NT2/D1 (cell line): ENCODE data around the gene CBX8.

Experiments
- DNase-seq: peaks from one replicate; pipeline ENCODE4 v3.0.0-alpha.2; 2011; ENCODE audit warnings: low read depth, low spot score
- H3K27me3 ChIP-seq: 2 replicates; pipeline ENCODE4 v1.6.0; 2011; ENCODE audit warnings: mild to moderate bottlenecking; ENCODE audit not compliant: insufficient read length, insufficient read depth
- H3K36me3 ChIP-seq: 2 replicates; pipeline ENCODE4 v1.6.1; 2011; ENCODE audit warnings: mild to moderate bottlenecking, low read length, mixed read lengths; ENCODE audit not compliant: insufficient read depth, insufficient read length
- H3K4me1 ChIP-seq: 2 replicates; pipeline ENCODE4 v1.5.1; 2011; ENCODE audit not compliant: insufficient read depth, insufficient read length
- H3K4me3 ChIP-seq: 2 replicates; pipeline ENCODE4 v1.5.1; 2011; ENCODE audit warnings: low read depth; ENCODE audit not compliant: insufficient read length
- H3K9ac ChIP-seq: 2 replicates; pipeline ENCODE4 v1.6.0; 2011; ENCODE audit warnings: low read depth; ENCODE audit not compliant: insufficient read length
- H3K9me3 ChIP-seq: 2 replicates; pipeline ENCODE4 v1.5.1; 2011; ENCODE audit warnings: mild to moderate bottlenecking, low read length; ENCODE audit not compliant: insufficient read depth
- SUZ12 ChIP-seq: IDR thresholded peaks from 2 replicates; pipeline ENCODE4 v1.6.1; 2011; ENCODE audit not compliant: insufficient read length, insufficient read depth; ENCODE audit errors: extremely low read depth
- YY1 ChIP-seq: IDR thresholded peaks from 2 replicates; pipeline ENCODE4 v1.6.1; 2011; ENCODE audit not compliant: insufficient read length, insufficient read depth
- ZNF274 ChIP-seq: IDR thresholded peaks from 2 replicates; pipeline ENCODE4 v1.6.1; 2011; ENCODE audit warnings: mild to moderate bottlenecking, low read depth, low read length

The CBX8 gene

DNA sequence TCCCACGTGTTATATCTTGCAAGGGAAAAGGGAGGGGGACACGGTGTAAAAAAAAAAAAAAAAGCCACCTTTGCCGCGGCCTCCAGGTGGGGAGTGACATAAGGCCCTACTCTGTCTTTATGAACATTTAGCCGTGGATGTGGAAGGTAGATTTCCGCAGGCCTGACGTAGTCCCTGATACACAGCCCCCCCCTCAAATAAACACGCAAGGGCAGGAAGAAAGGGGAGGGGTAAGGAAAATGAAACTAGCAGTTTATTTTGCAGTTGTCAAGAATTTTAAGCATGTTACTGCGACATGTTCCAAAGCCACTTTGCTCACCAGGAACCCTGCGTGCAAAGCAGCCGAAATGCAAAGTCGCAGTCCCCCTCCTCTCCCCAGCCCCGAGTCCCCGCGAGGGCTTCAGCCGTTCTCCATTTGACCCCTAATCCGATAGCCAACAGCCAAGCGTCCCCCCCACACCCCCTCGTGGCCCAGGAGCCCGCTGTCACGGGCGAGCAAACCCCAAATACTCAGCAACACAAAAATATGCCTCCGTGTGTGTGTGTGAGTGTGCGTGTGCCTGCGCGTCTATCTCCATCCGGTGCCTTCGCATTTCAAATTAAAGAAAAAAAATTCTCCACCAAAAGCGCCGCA lies 41.1 kb upstream of the CBX8 start:
- peaks cover 20% of the 10 kb centered on the region for H3K36me3 ChIP-seq
- no peak for DNase-seq
- H3K9ac ChIP-seq, result peak overlapping the region; percentile 80

DNA sequence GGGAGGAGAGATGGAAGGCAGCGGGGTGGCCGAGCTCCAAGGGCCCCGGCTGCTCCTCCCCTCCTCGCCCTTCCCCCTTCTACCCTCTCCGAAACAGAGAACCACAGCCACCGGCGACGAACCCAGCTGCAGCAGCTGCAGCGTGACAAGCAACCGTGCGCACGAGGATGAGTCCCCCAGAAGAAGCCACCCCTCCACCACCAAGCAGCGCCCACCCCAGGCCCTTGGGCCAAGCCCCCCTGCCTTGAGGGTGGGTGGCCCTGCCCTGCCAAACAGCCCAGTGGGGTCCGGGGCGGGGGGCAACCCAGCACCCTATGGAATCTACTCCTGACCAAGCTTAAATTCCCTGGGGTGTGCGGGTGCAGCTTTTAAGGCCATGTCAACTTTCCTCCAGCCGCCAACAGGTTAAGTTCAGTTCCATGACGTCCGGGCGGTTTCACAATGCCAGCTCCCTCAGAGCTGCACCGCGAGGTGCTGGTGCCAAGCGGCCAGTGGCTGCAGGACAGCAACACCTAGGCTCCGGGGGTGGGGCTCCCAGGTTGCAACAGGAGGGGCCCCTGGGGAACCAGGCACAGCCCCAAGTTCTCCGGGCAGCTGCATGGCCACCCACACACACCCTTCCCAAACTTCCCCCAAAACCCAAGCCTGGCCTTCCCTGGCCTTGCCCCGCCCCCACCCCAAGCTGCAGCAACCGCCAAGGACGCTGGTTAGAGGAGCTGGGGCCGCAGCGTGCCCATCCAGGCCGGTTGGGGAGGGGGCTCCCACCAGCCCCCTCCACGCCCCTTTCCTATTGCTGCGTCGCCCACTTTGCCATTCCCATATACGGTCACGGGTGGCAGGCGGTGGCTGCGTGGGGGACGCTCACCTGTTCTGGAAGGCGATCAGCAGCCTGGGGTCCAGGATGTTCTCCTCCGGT lies 40.4 kb upstream of the CBX8 start:
- peaks cover 27% of the 10 kb centered on the region for H3K4me1 ChIP-seq

More for the DNA sequence above, 41.1 kb upstream of the CBX8 start:
- Histone ChIP-seq H3K27me3 (peaks cover 39% of the 10 kb centered on the region), H3K4me1 (peaks cover 27% of the 10 kb centered on the region), H3K4me3 (peak overlapping the region; percentile 78), H3K9me3 (peaks cover 8% of the 10 kb centered on the region; the same call in 1 of the 2 replicates)
- TF ChIP-seq SUZ12 (no peak), YY1 (no peak), ZNF274 (no peak)

DNA sequence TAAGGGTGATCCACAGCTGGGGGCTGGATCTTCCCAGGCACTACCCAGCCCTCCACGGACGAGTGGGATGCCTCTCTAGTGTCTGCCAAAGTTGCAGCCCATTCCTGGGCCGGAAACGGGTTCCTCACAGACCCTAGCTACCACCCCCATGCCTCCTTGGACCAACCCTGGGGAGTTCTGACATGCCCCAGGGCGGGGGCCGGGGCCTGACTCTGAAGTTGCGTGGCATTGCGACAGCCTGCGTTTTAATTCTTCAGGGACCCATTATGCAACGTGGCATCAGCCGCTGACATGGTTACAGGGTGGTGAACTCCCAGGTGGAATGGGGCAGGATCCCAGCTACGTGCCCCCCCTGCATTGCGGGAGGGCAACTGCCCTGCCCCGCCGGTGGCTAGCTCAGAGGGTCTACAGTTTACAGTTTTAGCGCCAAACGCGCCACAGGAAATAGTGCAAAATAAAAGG lies 39.7 kb upstream of the CBX8 start:
- Histone ChIP-seq H3K36me3 (peaks cover 20% of the 10 kb centered on the region), H3K9ac (peak overlapping the region; percentile 75), H3K27me3 (peaks cover 28% of the 10 kb centered on the region), H3K9me3 (peaks cover 8% of the 10 kb centered on the region; the same call in 1 of the 2 replicates), H3K4me3 (peak overlapping the region; percentile 78), H3K4me1 (peaks cover 24% of the 10 kb centered on the region)
- no peak for DNase-seq
- TF ChIP-seq YY1 (no peak), SUZ12 (no peak), ZNF274 (no peak)

More for the DNA sequence above, 40.4 kb upstream of the CBX8 start:
- Histone ChIP-seq H3K9me3 (peaks cover 8% of the 10 kb centered on the region; the same call in 1 of the 2 replicates), H3K4me3 (peak overlapping the region; percentile 78), H3K36me3 (peaks cover 20% of the 10 kb centered on the region), H3K27me3 (peaks cover 31% of the 10 kb centered on the region), H3K9ac (peak overlapping the region; percentile 80)
- DNase-seq, result no peak
- TF ChIP-seq ZNF274, result no peak
- no peak for TF ChIP-seq SUZ12
- no peak for TF ChIP-seq YY1

DNA sequence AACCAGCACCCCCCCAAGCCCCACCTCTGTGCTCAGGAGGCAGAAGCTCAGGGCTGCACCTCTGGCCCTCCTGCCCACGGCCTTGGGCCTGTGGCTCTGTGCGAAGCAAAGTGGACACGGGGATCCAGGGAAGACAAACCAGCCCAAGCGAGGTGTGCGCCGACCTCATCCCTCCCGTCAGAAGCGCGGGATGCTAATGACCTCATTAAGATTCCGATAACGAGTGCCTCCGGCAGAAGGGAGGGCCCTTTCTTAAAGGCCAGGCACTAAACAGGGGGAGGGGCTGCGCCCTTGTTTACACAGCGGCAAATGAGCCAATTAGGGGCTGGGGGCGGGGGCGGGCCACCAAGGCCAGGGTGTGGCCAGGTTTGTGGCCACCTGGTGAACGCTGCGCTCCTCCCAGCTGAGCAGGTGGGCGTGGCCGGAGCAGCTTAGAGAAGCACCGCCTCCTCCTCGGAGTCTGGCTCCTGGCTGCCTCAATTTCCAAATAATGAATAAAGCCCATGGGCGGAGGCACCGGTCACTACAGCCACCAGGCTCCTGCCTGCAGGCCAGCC lies 39.2 kb upstream of the CBX8 start:
- Histone ChIP-seq H3K36me3 (peaks cover 20% of the 10 kb centered on the region), H3K27me3 (peaks cover 28% of the 10 kb centered on the region), H3K9me3 (peaks cover 8% of the 10 kb centered on the region; the same call in 1 of the 2 replicates), H3K4me1 (peaks cover 26% of the 10 kb centered on the region), H3K9ac (peak overlapping the region; percentile 75), H3K4me3 (peak overlapping the region; percentile 78)
- TF ChIP-seq YY1, result no peak
- TF ChIP-seq ZNF274, result no peak
- TF ChIP-seq SUZ12, result no peak
- DNase-seq, result peak; percentile 94

DNA sequence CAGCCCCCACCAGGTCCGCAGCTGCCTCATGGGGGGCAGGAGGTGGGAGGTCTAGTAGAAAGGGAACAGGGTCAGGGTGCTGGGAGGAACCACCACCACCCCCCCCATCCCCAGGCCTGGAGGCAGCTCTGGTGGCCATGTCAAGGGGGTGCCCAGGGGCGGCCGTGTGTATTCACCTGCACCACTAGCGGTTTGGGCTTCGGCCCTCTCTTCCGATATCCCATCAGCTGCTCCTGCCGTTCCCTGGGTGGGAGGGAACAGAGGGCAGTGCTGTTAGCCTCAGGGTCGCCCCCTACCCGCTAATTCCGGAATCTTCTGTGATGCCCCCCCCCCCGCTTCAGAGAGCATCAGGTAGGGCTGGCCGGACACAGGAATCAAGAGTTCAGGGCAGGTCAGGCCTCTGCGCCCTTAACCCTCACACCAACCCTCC lies 38.6 kb upstream of the CBX8 start:
- peaks cover 7% of the 10 kb centered on the region; the same call in 1 of the 2 replicates for H3K9me3 ChIP-seq
- H3K4me1 ChIP-seq, result peaks cover 30% of the 10 kb centered on the region
- H3K4me3 ChIP-seq, result peak overlapping the region; percentile 3
- H3K9ac ChIP-seq, result peak overlapping the region; percentile 58
- DNase-seq, result no peak
- H3K27me3 ChIP-seq, result peaks cover 28% of the 10 kb centered on the region
- TF ChIP-seq SUZ12 (no peak), ZNF274 (no peak), YY1 (no peak)
- H3K36me3 ChIP-seq, result peaks cover 20% of the 10 kb centered on the region

DNA sequence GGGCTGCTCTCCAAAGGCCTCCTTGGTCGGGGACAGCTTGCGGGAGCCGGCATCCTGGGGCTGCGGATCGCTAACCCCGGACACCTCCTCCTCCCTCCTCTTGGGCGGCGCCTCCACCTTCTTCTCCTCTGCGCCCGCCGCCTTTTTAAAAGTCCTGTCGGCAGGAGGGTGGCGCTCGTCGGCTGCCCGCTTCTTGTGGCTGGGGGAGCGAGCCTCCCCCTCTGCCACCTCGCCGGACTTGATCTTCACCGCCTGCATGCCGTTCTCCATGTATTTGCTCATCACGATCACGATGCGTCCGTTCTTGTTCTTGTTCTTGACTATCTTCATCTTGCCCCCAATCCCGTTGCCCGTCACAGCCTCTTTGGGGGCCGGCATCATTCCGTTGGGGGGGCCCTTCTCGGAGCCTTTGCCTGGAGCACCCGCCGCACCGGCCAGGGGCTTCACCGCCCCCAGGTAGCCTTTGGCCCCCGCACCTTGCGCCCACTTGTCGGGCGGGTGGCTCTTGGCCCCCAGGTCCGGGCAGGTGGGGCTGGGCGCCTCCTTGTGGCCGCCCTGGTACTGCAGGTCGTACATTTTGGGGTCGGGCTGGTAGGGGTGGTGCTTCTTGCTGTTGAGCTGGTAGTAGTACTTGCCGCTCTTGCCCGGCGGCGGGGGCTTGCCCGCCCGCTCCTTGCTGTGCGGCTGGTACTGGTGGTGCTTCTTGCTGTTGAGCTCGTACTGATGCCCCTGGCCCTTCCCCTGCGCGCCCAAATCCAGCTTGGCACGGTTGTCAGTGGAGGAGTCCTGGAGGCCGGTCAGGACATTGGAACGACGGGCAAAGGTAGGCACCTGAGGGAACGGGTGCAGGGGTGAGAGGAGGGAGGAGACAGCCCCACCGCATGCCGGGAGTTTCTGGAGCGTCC lies 37.9 kb upstream of the CBX8 start:
- TF ChIP-seq ZNF274, result no peak
- TF ChIP-seq YY1, result no peak
- no peak for TF ChIP-seq SUZ12
- Histone ChIP-seq H3K9me3 (peaks cover under 1% of the 10 kb centered on the region; the same call in 1 of the 2 replicates), H3K4me3 (no peak overlapping the region), H3K27me3 (peaks cover 25% of the 10 kb centered on the region), H3K36me3 (peaks cover 20% of the 10 kb centered on the region), H3K4me1 (peaks cover 27% of the 10 kb centered on the region), H3K9ac (no peak overlapping the region)
- DNase-seq, result no peak
